GM12878 (cell line): ENCODE measurements around the gene GUK1. TPM values are rescaled to one million over a fixed set of nuclear protein-coding genes. Genes with fewer than 3 reads are reported as not detected.

Experiments
- ATAC-seq: fragments of 200-7000 bp; cut with Tn5 transposase; 3 replicates; pipeline ENCODE4 v1.9.1; 2020; ENCODE audit warnings: mild to moderate bottlenecking, moderate library complexity
- BruUV-seq: library from RNA; stranded (reverse); fragments of 400-500 nt; replicated peaks from 2 replicates; lab custom pipeline; 2021; lab: Mats Ljungman, UMichigan
- CTCF ChIA-PET: fragments of 300-600 bp; sonication (Branson Sonifier 250); formaldehyde crosslinking; extraction: SDS; loops from one replicate; lab custom pipeline; 2021; ENCODE audit warnings: inconsistent platforms; lab: Yijun Ruan, JAX
- POLR2A ChIA-PET: fragments of 350-600 bp; formaldehyde crosslinking; extraction: SDS; loops from one replicate; lab custom pipeline; 2021; ENCODE audit warnings: inconsistent platforms; lab: Charles Lee
- RAD21 ChIA-PET: fragments of 300-600 bp; sonication (Branson Sonifier 250); formaldehyde crosslinking; loops from one replicate; lab custom pipeline; 2023; ENCODE audit warnings: antibody characterized with exemption; ENCODE audit not compliant: unreplicated experiment; lab: Charles Lee
- SMC1A ChIA-PET: fragments of 300-600 bp; sonication (Branson Sonifier 250); formaldehyde crosslinking; loops from one replicate; lab custom pipeline; 2023; ENCODE audit not compliant: unreplicated experiment, uncharacterized antibody; lab: Charles Lee
- DNase-seq: peaks from one replicate; pipeline ENCODE4 v3.0.0-alpha.2; 2011; ENCODE audit warnings: low read depth, low spot score
- FAIRE-seq: peaks from 3 replicates; lab custom pipeline; 2011; peaks lifted over from hg19 to GRCh38; lab: Jason Lieb, UNC
- H2AFZ ChIP-seq: 2 replicates; pipeline ENCODE4 v1.6.0; 2011; ENCODE audit warnings: low read depth, low read length, control low read depth; ENCODE audit not compliant: control insufficient read depth
- H3K27ac ChIP-seq: 2 replicates; pipeline ENCODE4 v1.5.1; 2011; ENCODE audit warnings: control low read depth; ENCODE audit not compliant: control insufficient read depth, insufficient read depth
- H3K27me3 ChIP-seq, 2 experiments: replicated peaks in 1 of 2; 2 replicates each; pipeline versions ENCODE4 v1.6.0 to v1.6.1; 2011; ENCODE audit warnings: low read length in 1 of 2; ENCODE audit not compliant: control insufficient read depth in 2 of 2, insufficient read depth in 2 of 2
- H3K36me3 ChIP-seq, 2 experiments: 2 replicates each; pipeline ENCODE4 v1.5.1; 2011; ENCODE audit warnings: low read length in 1 of 2; ENCODE audit not compliant: control insufficient read depth in 2 of 2, insufficient read depth in 2 of 2
- H3K4me1 ChIP-seq: 2 replicates; pipeline ENCODE4 v1.6.1; 2011; ENCODE audit warnings: mild to moderate bottlenecking, low read length, moderate library complexity, mixed read lengths; ENCODE audit not compliant: control insufficient read depth, insufficient read depth
- H3K4me2 ChIP-seq: 2 replicates; pipeline ENCODE4 v1.6.0; 2011; ENCODE audit warnings: control low read depth; ENCODE audit not compliant: control insufficient read depth, insufficient read depth
- H3K4me3 ChIP-seq: fragments of 200-600 bp; sonication (generic); 2 replicates; pipeline ENCODE4 v1.5.1; 2016
- H3K79me2 ChIP-seq: 2 replicates; pipeline ENCODE4 v1.6.0; 2011; ENCODE audit warnings: low read length; ENCODE audit not compliant: control insufficient read depth, insufficient read depth
- H3K9ac ChIP-seq: 2 replicates; pipeline ENCODE4 v1.8.0; 2011; ENCODE audit warnings: low read length, control low read depth, mixed read lengths; ENCODE audit not compliant: control insufficient read depth, insufficient read depth
- H3K9me3 ChIP-seq: replicated peaks from 3 replicates; pipeline ENCODE4 v1.5.1; 2011; ENCODE audit warnings: mild to moderate bottlenecking, low read length; ENCODE audit not compliant: control insufficient read depth, insufficient read depth
- H4K20me1 ChIP-seq: 2 replicates; pipeline ENCODE4 v1.6.0; 2011; ENCODE audit not compliant: control insufficient read depth, insufficient read depth
- BMI1 ChIP-seq: fragments of 450-650 bp; IDR thresholded peaks from 2 replicates; pipeline ENCODE4 v1.6.1; 2016; ENCODE audit warnings: mild to moderate bottlenecking, moderate library complexity, borderline replicate concordance
- CBX3 ChIP-seq: fragments of 200-600 bp; sonication (generic); IDR thresholded peaks from 2 replicates; pipeline ENCODE4 v1.6.1; 2016; ENCODE audit warnings: low read depth, borderline replicate concordance
- CREB1 ChIP-seq: IDR thresholded peaks from 2 replicates; pipeline ENCODE4 v1.6.1; 2012; ENCODE audit warnings: low read depth, mild to moderate bottlenecking, inconsistent platforms
- HDAC2 ChIP-seq: fragments of 200-600 bp; sonication (generic); IDR thresholded peaks from 2 replicates; pipeline ENCODE4 v1.6.1; 2017
- IKZF2 ChIP-seq, 2 experiments: fragments of 450-650 bp; IDR thresholded peaks; 2 replicates each; pipeline ENCODE4 v1.6.1; 2017; ENCODE audit warnings: mild to moderate bottlenecking in 2 of 2, moderate library complexity in 2 of 2
- MTA2 ChIP-seq: fragments of 450-650 bp; IDR thresholded peaks from 2 replicates; pipeline ENCODE4 v1.6.1; 2016; ENCODE audit warnings: low read depth, mild to moderate bottlenecking, moderate library complexity
- NFYB ChIP-seq: IDR thresholded peaks from 2 replicates; pipeline ENCODE4 v1.6.1; 2011; ENCODE audit warnings: low read depth, mild to moderate bottlenecking, low read length, improper control_type of control experiment, moderate library complexity; ENCODE audit not compliant: insufficient read depth
- NRF1 ChIP-seq: conservative IDR thresholded peaks from 2 replicates; pipeline ENCODE4 v1.6.1; 2011; ENCODE audit warnings: mild to moderate bottlenecking, low read depth, low read length, improper control_type of control experiment
- PAX8 ChIP-seq: fragments of 450-650 bp; IDR thresholded peaks from 2 replicates; pipeline ENCODE4 v1.6.1; 2017; ENCODE audit warnings: mild to moderate bottlenecking, moderate library complexity
- POU2F2 ChIP-seq: IDR thresholded peaks from 3 replicates; pipeline ENCODE4 v1.6.1; 2011; ENCODE audit warnings: low read depth, mild to moderate bottlenecking, low read length, borderline replicate concordance
- ZNF274 ChIP-seq: IDR thresholded peaks from one replicate; pipeline ENCODE4 v1.8.0; 2011; ENCODE audit not compliant: insufficient read length, insufficient read depth
- WGBS: methylation state at CpG from one replicate; pipeline ENCODE4 v1.1.6; 2016; ENCODE audit warnings: low lambda C conversion rate; ENCODE audit not compliant: insufficient replicate concordance, insufficient coverage; ENCODE audit errors: missing lambda C conversion rate; 5-methylcytosine and 5-hydroxymethylcytosine counted together
- in situ Hi-C: fragments of 300-500 bp; cut with MboI; formaldehyde crosslinking; loops from 9 replicates; pipeline ENCODE4 v1.14.3; 2018; ENCODE audit warnings: mixed read lengths
- intact Hi-C: fragments of 100-400 bp; cut with micrococcal nuclease; formaldehyde crosslinking; loops from one replicate; pipeline ENCODE4 v1.14.2; 2022; ENCODE audit not compliant: unreplicated experiment
- polyA plus RNA-seq, 11 experiments: library from polyadenylated mRNA; depleted of rRNA in 4 of 11; unstranded in 6 of 11; stranded (reverse) in 5 of 11; fragments of >200 nt; fragmentation: Nextera tagmentation in 4 of 11; fragmentation: Illumina TruSeq in 1 of 11; extraction: Ambion mirVana in 4 of 11; extraction: Trizol in 1 of 11; gene quantifications; 1 replicate in 1 of 11; 2 replicates in 10 of 11; pipeline versions ENCODE4 v1.2.1 to v1.2.3, GENCODE V29; 2011 to 2016; ENCODE audit warnings: inconsistent platforms in 2 of 11, missing spikeins in 2 of 11, low read depth in 1 of 11
- total RNA-seq, 4 experiments: library from RNA; depleted of rRNA in 3 of 4; stranded (reverse); fragments of >200 nt in 3 of 4; fragmentation: Illumina TruSeq in 1 of 4; extraction: Trizol in 1 of 4; gene quantifications; 2 replicates each; pipeline versions ENCODE4 v1.2.1 to v1.2.3, GENCODE V29; 2013 to 2021
- TF ChIP-seq, protein P1 (sequence below): fragments of 150-350 bp; IDR thresholded peaks from 2 replicates; pipeline ENCODE4 v1.6.1; 2016; ENCODE audit warnings: low read depth, low read length
- TF ChIP-seq, protein P2 (sequence below): IDR thresholded peaks from 2 replicates; pipeline ENCODE4 v1.6.1; 2011; ENCODE audit warnings: borderline replicate concordance, low read depth, mild to moderate bottlenecking, moderate library complexity, mixed read lengths, low read length; ENCODE audit not compliant: insufficient read depth; ENCODE audit errors: extremely low read length
- TF ChIP-seq, protein P3 (sequence below): fragments of 450-650 bp; IDR thresholded peaks from 2 replicates; pipeline ENCODE4 v1.6.1; 2018; ENCODE audit warnings: borderline replicate concordance, mild to moderate bottlenecking; ENCODE audit not compliant: partially characterized antibody

The GUK1 gene
- total and polyA plus RNA-seq, 10 of the 15 experiments (the other 5 are each of a cell fraction or from before 2014, with no cell fraction given), result 6.3 to 357 (median 203) TPM

DNA sequence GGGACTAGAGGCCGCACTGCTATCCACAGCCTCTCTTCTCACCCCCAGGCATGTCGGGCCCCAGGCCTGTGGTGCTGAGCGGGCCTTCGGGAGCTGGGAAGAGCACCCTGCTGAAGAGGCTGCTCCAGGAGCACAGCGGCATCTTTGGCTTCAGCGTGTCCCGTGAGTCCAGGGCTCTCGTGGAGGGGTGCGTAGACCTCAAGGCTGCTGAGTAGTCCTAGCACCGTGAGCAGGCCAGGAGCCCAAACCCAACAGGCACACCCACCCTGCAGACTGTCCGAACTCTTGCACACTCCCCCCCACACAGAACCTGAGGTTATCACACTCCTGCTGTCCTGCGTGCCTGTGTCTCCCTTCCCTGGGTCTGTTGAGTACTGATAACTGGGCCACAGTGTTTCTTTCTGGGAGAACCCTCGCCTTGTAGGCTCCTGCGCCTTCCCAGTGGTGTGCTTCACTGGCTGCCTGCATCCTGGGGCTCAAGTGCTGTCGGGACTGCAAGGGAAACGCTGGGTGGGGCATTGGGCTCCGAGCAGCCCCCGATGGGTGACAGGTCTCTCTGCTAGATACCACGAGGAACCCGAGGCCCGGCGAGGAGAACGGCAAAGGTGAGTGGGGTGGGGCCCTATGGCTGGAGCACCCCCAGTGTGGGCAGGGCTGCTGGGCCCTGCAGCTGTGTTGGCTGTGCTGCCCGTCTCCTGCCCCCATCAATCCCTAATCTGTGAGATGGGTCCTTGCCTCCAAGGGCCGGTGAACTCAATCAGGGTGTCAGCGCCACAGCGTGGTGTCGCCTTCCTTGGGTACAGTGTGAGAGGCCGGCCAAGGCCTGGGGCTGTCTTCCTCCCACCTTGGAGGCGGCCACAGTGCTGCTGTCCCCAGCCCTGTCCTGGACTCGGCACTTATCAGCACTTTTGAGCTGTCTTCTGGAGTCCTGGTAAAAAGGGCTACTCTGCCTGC lies 5.7 kb downstream of the GUK1 start:
- ChIA-PET SMC1A (no interaction called here), RAD21 (no interaction called here), CTCF (no interaction called here), POLR2A (no interaction called here)
- ATAC-seq, result no peak
- intact Hi-C loops, result no loop called here
- peaks cover 6% of the 10 kb centered on the region; the same call in 1 of the 2 replicates for H4K20me1 ChIP-seq
- DNase-seq, result no peak
- no peak for FAIRE-seq
- H3K27ac ChIP-seq, result no peak overlapping the region
- H3K9me3 ChIP-seq, result no peaks in the 10 kb centered on the region
- peaks cover 12% of the 10 kb centered on the region for H3K4me1 ChIP-seq
- no peak overlapping the region for H3K4me3 ChIP-seq
- no peak overlapping the region for H2AFZ ChIP-seq
- no TSS peak for BruUV-seq
- no peak overlapping the region for H3K4me2 ChIP-seq
- 92% methylated on average over 30 of the region's 31 CpGs for WGBS
- in situ Hi-C loops, result no loop called here
- H3K79me2 ChIP-seq, result peaks cover 49% of the 10 kb centered on the region
- H3K27me3 ChIP-seq, result no peaks in the 10 kb centered on the region
- peaks cover 8 to 17% of the 10 kb centered on the region in 2 experiments; a peak in 3 of 4 replicates for H3K36me3 ChIP-seq
- no peak overlapping the region for H3K9ac ChIP-seq
- TF ChIP-seq CREB1 (no peak), IKZF2 (IDR thresholded peaks at IDR 0.05) (no peak), BMI1 (no peak), MTA2 (no peak), HDAC2 (no peak), NFYB (no peak), NRF1 (no peak), PAX8 (no peak), POU2F2 (no peak), ZNF274 (no peak), CBX3 (no peak)
- TF ChIP-seq, protein P1, sequence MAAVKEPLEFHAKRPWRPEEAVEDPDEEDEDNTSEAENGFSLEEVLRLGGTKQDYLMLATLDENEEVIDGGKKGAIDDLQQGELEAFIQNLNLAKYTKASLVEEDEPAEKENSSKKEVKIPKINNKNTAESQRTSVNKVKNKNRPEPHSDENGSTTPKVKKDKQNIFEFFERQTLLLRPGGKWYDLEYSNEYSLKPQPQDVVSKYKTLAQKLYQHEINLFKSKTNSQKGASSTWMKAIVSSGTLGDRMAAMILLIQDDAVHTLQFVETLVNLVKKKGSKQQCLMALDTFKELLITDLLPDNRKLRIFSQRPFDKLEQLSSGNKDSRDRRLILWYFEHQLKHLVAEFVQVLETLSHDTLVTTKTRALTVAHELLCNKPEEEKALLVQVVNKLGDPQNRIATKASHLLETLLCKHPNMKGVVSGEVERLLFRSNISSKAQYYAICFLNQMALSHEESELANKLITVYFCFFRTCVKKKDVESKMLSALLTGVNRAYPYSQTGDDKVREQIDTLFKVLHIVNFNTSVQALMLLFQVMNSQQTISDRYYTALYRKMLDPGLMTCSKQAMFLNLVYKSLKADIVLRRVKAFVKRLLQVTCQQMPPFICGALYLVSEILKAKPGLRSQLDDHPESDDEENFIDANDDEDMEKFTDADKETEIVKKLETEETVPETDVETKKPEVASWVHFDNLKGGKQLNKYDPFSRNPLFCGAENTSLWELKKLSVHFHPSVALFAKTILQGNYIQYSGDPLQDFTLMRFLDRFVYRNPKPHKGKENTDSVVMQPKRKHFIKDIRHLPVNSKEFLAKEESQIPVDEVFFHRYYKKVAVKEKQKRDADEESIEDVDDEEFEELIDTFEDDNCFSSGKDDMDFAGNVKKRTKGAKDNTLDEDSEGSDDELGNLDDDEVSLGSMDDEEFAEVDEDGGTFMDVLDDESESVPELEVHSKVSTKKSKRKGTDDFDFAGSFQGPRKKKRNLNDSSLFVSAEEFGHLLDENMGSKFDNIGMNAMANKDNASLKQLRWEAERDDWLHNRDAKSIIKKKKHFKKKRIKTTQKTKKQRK, result no peak
- TF ChIP-seq, protein P2, sequence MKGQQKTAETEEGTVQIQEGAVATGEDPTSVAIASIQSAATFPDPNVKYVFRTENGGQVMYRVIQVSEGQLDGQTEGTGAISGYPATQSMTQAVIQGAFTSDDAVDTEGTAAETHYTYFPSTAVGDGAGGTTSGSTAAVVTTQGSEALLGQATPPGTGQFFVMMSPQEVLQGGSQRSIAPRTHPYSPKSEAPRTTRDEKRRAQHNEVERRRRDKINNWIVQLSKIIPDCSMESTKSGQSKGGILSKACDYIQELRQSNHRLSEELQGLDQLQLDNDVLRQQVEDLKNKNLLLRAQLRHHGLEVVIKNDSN, result no peak
- TF ChIP-seq, protein P3, sequence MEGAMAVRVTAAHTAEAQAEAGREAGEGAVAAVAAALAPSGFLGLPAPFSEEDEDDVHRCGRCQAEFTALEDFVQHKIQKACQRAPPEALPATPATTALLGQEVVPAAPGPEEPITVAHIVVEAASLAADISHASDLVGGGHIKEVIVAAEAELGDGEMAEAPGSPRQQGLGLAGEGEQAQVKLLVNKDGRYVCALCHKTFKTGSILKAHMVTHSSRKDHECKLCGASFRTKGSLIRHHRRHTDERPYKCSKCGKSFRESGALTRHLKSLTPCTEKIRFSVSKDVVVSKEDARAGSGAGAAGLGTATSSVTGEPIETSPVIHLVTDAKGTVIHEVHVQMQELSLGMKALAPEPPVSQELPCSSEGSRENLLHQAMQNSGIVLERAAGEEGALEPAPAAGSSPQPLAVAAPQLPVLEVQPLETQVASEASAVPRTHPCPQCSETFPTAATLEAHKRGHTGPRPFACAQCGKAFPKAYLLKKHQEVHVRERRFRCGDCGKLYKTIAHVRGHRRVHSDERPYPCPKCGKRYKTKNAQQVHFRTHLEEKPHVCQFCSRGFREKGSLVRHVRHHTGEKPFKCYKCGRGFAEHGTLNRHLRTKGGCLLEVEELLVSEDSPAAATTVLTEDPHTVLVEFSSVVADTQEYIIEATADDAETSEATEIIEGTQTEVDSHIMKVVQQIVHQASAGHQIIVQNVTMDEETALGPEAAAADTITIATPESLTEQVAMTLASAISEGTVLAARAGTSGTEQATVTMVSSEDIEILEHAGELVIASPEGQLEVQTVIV, result no peak
